Vagina (tissue), 2 donors: Measurements from ENCODE around the gene PKD1. TPM values are rescaled to one million over a fixed set of nuclear protein-coding genes. Genes with fewer than 3 reads are reported as not detected.
"Not testable (repeated sequence)": the region's sequence is repeated elsewhere in the genome, so short reads cannot be mapped to it uniquely, and the experiment has no call there.

Source experiments
- DNase-seq, 2 donors: peaks; one replicate each; pipeline ENCODE4 v3.0.0-alpha.2; 2017; ENCODE audit errors: extremely low spot score in 2 of 2
- H3K27ac ChIP-seq: fragments of 200-600 bp; sonication (generic); one replicate; pipeline ENCODE4 v1.5.1; 2019
- H3K27me3 ChIP-seq: fragments of 200-600 bp; sonication (generic); one replicate; pipeline ENCODE4 v1.5.1; 2019
- H3K36me3 ChIP-seq, 2 donors: fragments of 200-600 bp; sonication (generic); one replicate each; pipeline ENCODE4 v1.5.1; 2017 to 2019
- H3K4me1 ChIP-seq: fragments of 200-600 bp; sonication (generic); one replicate; pipeline ENCODE4 v1.5.1; 2019
- H3K4me3 ChIP-seq, 2 donors: fragments of 200-600 bp; sonication (generic); 1 replicate in 1 of 2; 2 replicates in 1 of 2; pipeline ENCODE4 v1.5.1; 2016 to 2019
- H3K9me3 ChIP-seq: fragments of 200-600 bp; sonication (generic); one replicate; pipeline ENCODE4 v1.5.1; 2019
- POLR2A ChIP-seq, 2 donors: fragments of 450-650 bp; IDR thresholded peaks; one replicate each; pipeline ENCODE4 v1.6.1; 2017; ENCODE audit warnings: antibody characterized with exemption in 2 of 2, mild to moderate bottlenecking in 2 of 2, moderate library complexity in 2 of 2
- POLR2AphosphoS5 ChIP-seq, 2 donors: sonication (generic); formaldehyde crosslinking; IDR thresholded peaks; one replicate each; pipeline ENCODE4 v1.9.0; 2017; ENCODE audit warnings: antibody characterized with exemption in 2 of 2, mild to moderate bottlenecking in 2 of 2, low read depth in 1 of 2; ENCODE audit not compliant: insufficient read depth in 1 of 2
- intact Hi-C: fragments of 100-400 bp; cut with DNase I; formaldehyde crosslinking; loops from one replicate; pipeline ENCODE4 v1.15.1; 2023
- total RNA-seq: library from RNA; depleted of rRNA; stranded (reverse); fragments of >200 nt; gene quantifications from one replicate; pipeline ENCODE4 v1.2.3, GENCODE V29; 2016
- TF ChIP-seq, protein P1 (sequence below), 3 experiments: fragments of 450-650 bp in 2 of 3; fragments of 200-600 bp in 1 of 3; sonication (generic) in 1 of 3; IDR thresholded peaks; one replicate each; pipeline ENCODE4 v1.5.1; 2017 to 2019; ENCODE audit warnings: antibody characterized with exemption in 3 of 3, mild to moderate bottlenecking in 2 of 3, moderate library complexity in 2 of 3

The PKD1 gene
- total RNA-seq, 1 donor from 2014 or later, result 153 TPM

GRCh38 chr16:2102471-2102870 is 33.2 kb downstream of the PKD1 start:
- Histone ChIP-seq H3K27me3 (no peaks in the 10 kb centered on the region), H3K4me1 (no peaks in the 10 kb centered on the region), H3K4me3 (no peak overlapping the region), H3K27ac (no peak overlapping the region), H3K36me3 (peaks cover 0 to 55% of the 10 kb centered on the region in 2 donors), H3K9me3 (no peaks in the 10 kb centered on the region)
- TF ChIP-seq, protein P1, sequence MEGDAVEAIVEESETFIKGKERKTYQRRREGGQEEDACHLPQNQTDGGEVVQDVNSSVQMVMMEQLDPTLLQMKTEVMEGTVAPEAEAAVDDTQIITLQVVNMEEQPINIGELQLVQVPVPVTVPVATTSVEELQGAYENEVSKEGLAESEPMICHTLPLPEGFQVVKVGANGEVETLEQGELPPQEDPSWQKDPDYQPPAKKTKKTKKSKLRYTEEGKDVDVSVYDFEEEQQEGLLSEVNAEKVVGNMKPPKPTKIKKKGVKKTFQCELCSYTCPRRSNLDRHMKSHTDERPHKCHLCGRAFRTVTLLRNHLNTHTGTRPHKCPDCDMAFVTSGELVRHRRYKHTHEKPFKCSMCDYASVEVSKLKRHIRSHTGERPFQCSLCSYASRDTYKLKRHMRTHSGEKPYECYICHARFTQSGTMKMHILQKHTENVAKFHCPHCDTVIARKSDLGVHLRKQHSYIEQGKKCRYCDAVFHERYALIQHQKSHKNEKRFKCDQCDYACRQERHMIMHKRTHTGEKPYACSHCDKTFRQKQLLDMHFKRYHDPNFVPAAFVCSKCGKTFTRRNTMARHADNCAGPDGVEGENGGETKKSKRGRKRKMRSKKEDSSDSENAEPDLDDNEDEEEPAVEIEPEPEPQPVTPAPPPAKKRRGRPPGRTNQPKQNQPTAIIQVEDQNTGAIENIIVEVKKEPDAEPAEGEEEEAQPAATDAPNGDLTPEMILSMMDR (IDR thresholded peaks at IDR 0.05), result no peak
- TF ChIP-seq POLR2A (IDR thresholded peaks at IDR 0.05), result no peak
- intact Hi-C loops, result no loop called here
- no peak for DNase-seq

DNA sequence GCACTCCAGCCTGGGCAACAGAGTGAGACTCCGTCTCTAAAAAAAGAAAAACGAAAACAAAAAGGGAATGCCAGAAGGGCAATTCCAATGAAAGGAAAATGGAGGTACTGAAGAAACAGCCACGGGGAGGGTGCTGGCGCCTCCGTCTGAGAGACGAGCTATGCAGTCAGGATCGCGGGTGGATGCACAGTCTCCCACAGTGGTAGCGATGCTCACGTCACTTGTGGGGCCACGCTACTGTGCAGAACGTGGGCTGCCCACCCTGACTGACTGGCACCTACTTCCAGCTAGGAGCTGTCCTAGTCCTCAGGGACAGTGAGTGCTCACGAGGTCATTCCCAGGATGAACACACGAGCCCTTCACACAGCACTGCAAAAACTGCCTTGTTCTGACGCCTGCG is 34.1 kb downstream of the PKD1 start:
- intact Hi-C loops, H3K27ac ChIP-seq, DNase-seq, H3K9me3 ChIP-seq, H3K4me3 ChIP-seq, H3K27me3 ChIP-seq, H3K4me1 ChIP-seq: not testable (repeated sequence)
- H3K36me3 ChIP-seq, result peaks cover 0 to 63% of the 10 kb centered on the region in 2 donors

- peaks cover 0 to 74% of the 10 kb centered on the region in 2 donors for H3K36me3 ChIP-seq
- intact Hi-C loops, result not testable (repeated sequence)
Observed at GRCh38 chr16:2097689-2098088, 38.0 kb downstream of the PKD1 start.

DNA sequence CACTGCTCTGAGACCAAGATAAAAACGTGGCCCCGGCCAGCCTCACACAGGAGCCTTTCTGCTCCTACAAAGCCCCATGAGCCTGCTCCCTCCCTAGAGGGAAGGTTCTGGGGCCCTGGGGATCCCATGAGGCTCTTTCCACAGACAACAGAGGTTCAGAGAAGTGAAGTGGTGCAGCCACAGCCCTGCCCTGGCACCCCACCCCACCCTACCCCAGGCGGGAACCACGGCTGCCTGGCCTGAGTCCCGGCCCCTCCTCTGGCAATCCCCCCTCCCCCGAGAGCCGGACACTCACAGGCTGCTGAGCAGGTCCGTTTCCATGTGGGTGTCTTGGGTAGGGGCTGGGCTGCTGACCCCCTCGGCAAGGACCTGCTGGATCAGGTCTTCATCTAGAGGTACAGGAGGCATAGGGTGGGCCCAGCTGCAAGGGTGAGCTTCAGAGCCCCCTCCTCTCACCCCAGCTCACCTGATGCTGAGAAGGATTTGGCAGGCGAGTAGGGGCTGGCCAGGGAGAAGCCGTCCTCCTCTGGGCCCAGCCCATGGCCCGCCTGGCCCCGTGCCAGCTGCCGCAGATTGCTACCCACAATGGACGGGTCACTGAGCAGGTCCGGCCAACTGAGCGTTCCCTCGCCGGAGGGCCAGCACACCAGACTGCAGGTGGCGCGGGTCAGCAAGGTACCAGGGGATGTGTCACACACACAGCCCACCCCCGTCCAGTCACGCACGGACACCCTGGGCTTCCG is 38.7 kb downstream of the PKD1 start:
- peaks cover 0 to 76% of the 10 kb centered on the region in 2 donors for H3K36me3 ChIP-seq
- DNase-seq, result no peak
- no peak overlapping the region for H3K4me3 ChIP-seq
- H3K27ac ChIP-seq, result no peak overlapping the region
- no peaks in the 10 kb centered on the region for H3K9me3 ChIP-seq
- no peaks in the 10 kb centered on the region for H3K27me3 ChIP-seq
- TF ChIP-seq POLR2A (IDR thresholded peaks at IDR 0.05), result no peak
- TF ChIP-seq, protein P1 (IDR thresholded peaks at IDR 0.05), result no peak
- TF ChIP-seq POLR2AphosphoS5 (IDR thresholded peaks at IDR 0.05; ENCODE audit: insufficient read depth in 1 of 2, low read depth in 1 of 2), result no peak
- peaks cover 6% of the 10 kb centered on the region for H3K4me1 ChIP-seq
- intact Hi-C loops, result no loop called here

More at GRCh38 chr16:2097689-2098088, 38.0 kb downstream of the PKD1 start:
- not testable (repeated sequence) for H3K4me1 ChIP-seq, H3K27ac ChIP-seq, H3K9me3 ChIP-seq, H3K27me3 ChIP-seq, DNase-seq, H3K4me3 ChIP-seq

DNA sequence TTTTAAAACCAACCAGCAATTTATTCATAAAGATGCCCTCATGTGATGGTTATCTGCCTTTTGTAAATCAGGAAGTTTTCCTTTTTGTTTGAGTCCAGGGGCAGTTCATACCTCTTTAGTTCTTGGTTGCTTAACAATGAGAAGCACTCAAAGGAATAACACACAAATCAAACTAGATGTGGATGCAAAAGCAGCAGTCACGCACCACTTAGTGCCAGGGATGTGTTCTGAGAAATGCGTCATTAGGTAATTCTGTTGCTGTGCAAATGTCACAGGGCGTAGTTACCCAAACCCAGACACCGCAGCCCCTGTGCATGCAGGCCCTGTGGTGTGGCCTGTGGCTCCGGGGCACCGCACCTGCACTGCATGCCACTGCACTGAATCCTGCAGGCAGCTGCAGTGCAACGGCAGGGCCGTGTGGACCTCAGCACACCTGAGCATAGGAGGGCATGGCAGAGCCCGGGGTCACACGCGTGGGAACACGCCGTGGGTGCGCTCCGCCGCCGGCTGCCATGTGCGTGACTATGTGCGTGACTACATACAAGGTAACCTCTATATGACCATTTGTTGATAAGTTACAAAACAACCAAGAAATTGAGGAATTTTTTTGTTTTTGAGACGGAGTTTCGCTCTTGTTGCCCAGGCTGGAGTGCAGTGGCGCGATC is 39.6 kb downstream of the PKD1 start:
- H3K4me3 ChIP-seq, result no peak overlapping the region
- H3K4me1 ChIP-seq, result peaks cover 13% of the 10 kb centered on the region
- no peak overlapping the region for H3K27ac ChIP-seq
- H3K9me3 ChIP-seq, result no peaks in the 10 kb centered on the region
- intact Hi-C loops, result no loop called here
- TF ChIP-seq, protein P1 (IDR thresholded peaks at IDR 0.05), result no peak
- TF ChIP-seq POLR2A (IDR thresholded peaks at IDR 0.05), result no peak
- TF ChIP-seq POLR2AphosphoS5 (IDR thresholded peaks at IDR 0.05; ENCODE audit: insufficient read depth in 1 of 2, low read depth in 1 of 2), result no peak
- H3K36me3 ChIP-seq, result peaks cover 0 to 78% of the 10 kb centered on the region in 2 donors
- no peak for DNase-seq
- H3K27me3 ChIP-seq, result no peaks in the 10 kb centered on the region

GRCh38 chr16:2095315-2095853 is 40.3 kb downstream of the PKD1 start:
- no peak for DNase-seq
- no peaks in the 10 kb centered on the region for H3K9me3 ChIP-seq
- H3K27ac ChIP-seq, result no peak overlapping the region
- H3K4me3 ChIP-seq, result no peak overlapping the region
- peaks cover 13% of the 10 kb centered on the region for H3K4me1 ChIP-seq
- peaks cover 0 to 80% of the 10 kb centered on the region in 2 donors for H3K36me3 ChIP-seq
- H3K27me3 ChIP-seq, result no peaks in the 10 kb centered on the region
- intact Hi-C loops, result no loop called here
- TF ChIP-seq POLR2A (IDR thresholded peaks at IDR 0.05), result no peak
- TF ChIP-seq, protein P1 (IDR thresholded peaks at IDR 0.05), result no peak
- no peak for TF ChIP-seq POLR2AphosphoS5 (IDR thresholded peaks at IDR 0.05; ENCODE audit: insufficient read depth in 1 of 2, low read depth in 1 of 2)
